HEK293 (cell line): Measurements from ENCODE around the gene FHIT.
"Not testable (repeated sequence)": the region's sequence is repeated elsewhere in the genome, so short reads cannot be mapped to it uniquely, and the experiment has no call there.

Source experiments
- CTCF ChIA-PET: fragments of 350-600 bp; formaldehyde crosslinking; extraction: SDS; loops from one replicate; lab custom pipeline; 2021; ENCODE audit warnings: antibody characterized with exemption; lab: Yijun Ruan, JAX
- POLR2A ChIA-PET: fragments of 300-600 bp; formaldehyde crosslinking; extraction: SDS; loops from one replicate; lab custom pipeline; 2020; ENCODE audit warnings: antibody characterized with exemption, inconsistent platforms; lab: Yijun Ruan, JAX
- H3K27ac ChIP-seq: fragments of 200-500 bp; sonication (Bioruptor generic); 2 replicates; pipeline ENCODE4 v1.5.1; 2014; ENCODE audit warnings: low read depth, low read length, control low read depth, inconsistent platforms; ENCODE audit errors: extremely low read depth
- H3K36me3 ChIP-seq, 2 experiments: fragments of 200-500 bp in 1 of 2; sonication (Bioruptor generic) in 1 of 2; 1 replicate in 1 of 2; 2 replicates in 1 of 2; pipeline ENCODE4 v1.5.1; 2014 to 2017; ENCODE audit warnings: inconsistent platforms in 2 of 2, low read length in 2 of 2; ENCODE audit not compliant: control insufficient read depth in 2 of 2, insufficient read depth in 1 of 2
- H3K4me1 ChIP-seq: fragments of 200-500 bp; sonication (Bioruptor generic); 2 replicates; pipeline ENCODE4 v1.5.1; 2014; ENCODE audit warnings: mild to moderate bottlenecking, low read length, inconsistent platforms; ENCODE audit not compliant: control insufficient read depth, insufficient read depth
- H3K4me3 ChIP-seq: 2 replicates; pipeline ENCODE4 v1.5.1; 2011; ENCODE audit warnings: low read depth, mild to moderate bottlenecking, control low read depth, low read length, moderate library complexity
- H3K9me3 ChIP-seq: fragments of 200-500 bp; sonication (Bioruptor generic); 2 replicates; pipeline ENCODE4 v1.5.1; 2014; ENCODE audit warnings: low read depth, low read length, inconsistent platforms; ENCODE audit not compliant: control insufficient read depth, insufficient read depth
- KLF8 ChIP-seq: fragments of 450-650 bp; formaldehyde crosslinking; IDR thresholded peaks from 2 replicates; pipeline ENCODE4 v1.5.1; 2016; ENCODE audit warnings: missing biosample characterization, missing genetic modification characterization
- REPIN1 ChIP-seq: fragments of 450-650 bp; formaldehyde crosslinking; IDR thresholded peaks from 2 replicates; pipeline ENCODE4 v1.5.1; 2017; ENCODE audit warnings: missing biosample characterization, missing genetic modification characterization, low read depth
- ZFP3 ChIP-seq: fragments of 450-650 bp; formaldehyde crosslinking; IDR thresholded peaks from 2 replicates; pipeline ENCODE4 v1.5.1; 2016; ENCODE audit warnings: low read depth, missing biosample characterization, missing genetic modification characterization
- ZNF112 ChIP-seq: fragments of 450-650 bp; formaldehyde crosslinking; IDR thresholded peaks from 2 replicates; pipeline ENCODE4 v1.5.0; 2017; ENCODE audit warnings: missing biosample characterization, missing genetic modification characterization
- ZNF24 ChIP-seq: fragments of 450-650 bp; formaldehyde crosslinking; IDR thresholded peaks from 2 replicates; pipeline ENCODE4 v1.5.1; 2016; ENCODE audit warnings: missing biosample characterization, missing genetic modification characterization
- ZNF311 ChIP-seq: fragments of 450-650 bp; formaldehyde crosslinking; IDR thresholded peaks from 2 replicates; pipeline ENCODE4 v1.5.1; 2017; ENCODE audit warnings: missing biosample characterization, missing genetic modification characterization, borderline replicate concordance
- ZNF404 ChIP-seq: fragments of 450-650 bp; formaldehyde crosslinking; IDR thresholded peaks from 2 replicates; pipeline ENCODE4 v1.5.1; 2017; ENCODE audit warnings: missing biosample characterization, missing genetic modification characterization
- ZNF544 ChIP-seq: fragments of 450-650 bp; formaldehyde crosslinking; IDR thresholded peaks from 2 replicates; pipeline ENCODE4 v1.5.0; 2017; ENCODE audit warnings: missing biosample characterization, missing genetic modification characterization
- ZNF654 ChIP-seq: fragments of 450-650 bp; formaldehyde crosslinking; IDR thresholded peaks from 2 replicates; pipeline ENCODE4 v1.5.1; 2016; ENCODE audit warnings: low read depth, missing biosample characterization, missing genetic modification characterization
- ZSCAN23 ChIP-seq: fragments of 450-650 bp; formaldehyde crosslinking; IDR thresholded peaks from 2 replicates; pipeline ENCODE4 v1.5.1; 2016; ENCODE audit warnings: missing biosample characterization, missing genetic modification characterization
- ZXDB ChIP-seq: fragments of 450-650 bp; formaldehyde crosslinking; IDR thresholded peaks from 2 replicates; pipeline ENCODE4 v1.5.1; 2016; ENCODE audit warnings: missing biosample characterization, missing genetic modification characterization
- TF ChIP-seq, protein P1 (sequence below): fragments of 450-650 bp; formaldehyde crosslinking; IDR thresholded peaks from 2 replicates; pipeline ENCODE4 v1.5.1; 2016; ENCODE audit warnings: missing biosample characterization, missing genetic modification characterization, borderline replicate concordance
- TF ChIP-seq, protein P2 (sequence below): fragments of 450-650 bp; formaldehyde crosslinking; IDR thresholded peaks from 2 replicates; pipeline ENCODE4 v1.5.1; 2016; ENCODE audit warnings: missing biosample characterization, missing genetic modification characterization, borderline replicate concordance
- TF ChIP-seq, protein P3 (sequence below): fragments of 450-650 bp; formaldehyde crosslinking; IDR thresholded peaks from 2 replicates; pipeline ENCODE4 v1.5.1; 2016; ENCODE audit warnings: missing biosample characterization, missing genetic modification characterization
- TF ChIP-seq, protein P4 (sequence below): fragments of 450-650 bp; formaldehyde crosslinking; IDR thresholded peaks from 2 replicates; pipeline ENCODE4; 2016; ENCODE audit warnings: missing biosample characterization, missing genetic modification characterization
- TF ChIP-seq, protein P5 (sequence below): fragments of 450-650 bp; IDR thresholded peaks from 2 replicates; pipeline ENCODE4 v1.5.1; 2018; ENCODE audit warnings: missing biosample characterization, missing genetic modification characterization
- TF ChIP-seq, protein P6 (sequence below): fragments of 450-650 bp; formaldehyde crosslinking; IDR thresholded peaks from 2 replicates; pipeline ENCODE4 v1.5.1; 2017; ENCODE audit warnings: missing biosample characterization, missing genetic modification characterization

The FHIT gene

DNA sequence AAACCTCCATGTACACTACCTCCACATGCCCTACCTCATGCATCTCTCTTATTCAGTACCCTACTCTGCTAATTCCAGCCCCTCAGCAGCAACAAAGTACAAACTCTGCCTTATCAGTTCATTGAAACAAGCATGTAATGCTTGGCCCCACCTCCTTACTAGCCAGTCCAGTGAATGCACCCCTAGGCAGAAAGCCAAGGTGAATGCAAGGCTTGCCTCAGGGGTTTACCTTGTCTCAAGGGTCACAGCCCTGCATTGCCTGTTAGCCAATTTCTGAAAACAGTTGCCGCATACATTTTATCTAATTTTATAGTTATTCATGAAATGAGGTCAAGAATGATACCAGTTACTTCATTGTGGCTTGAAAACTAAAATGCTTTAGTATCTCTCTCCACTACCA lies 576.4 kb downstream of the FHIT start (continued):
- TF ChIP-seq, protein P1, sequence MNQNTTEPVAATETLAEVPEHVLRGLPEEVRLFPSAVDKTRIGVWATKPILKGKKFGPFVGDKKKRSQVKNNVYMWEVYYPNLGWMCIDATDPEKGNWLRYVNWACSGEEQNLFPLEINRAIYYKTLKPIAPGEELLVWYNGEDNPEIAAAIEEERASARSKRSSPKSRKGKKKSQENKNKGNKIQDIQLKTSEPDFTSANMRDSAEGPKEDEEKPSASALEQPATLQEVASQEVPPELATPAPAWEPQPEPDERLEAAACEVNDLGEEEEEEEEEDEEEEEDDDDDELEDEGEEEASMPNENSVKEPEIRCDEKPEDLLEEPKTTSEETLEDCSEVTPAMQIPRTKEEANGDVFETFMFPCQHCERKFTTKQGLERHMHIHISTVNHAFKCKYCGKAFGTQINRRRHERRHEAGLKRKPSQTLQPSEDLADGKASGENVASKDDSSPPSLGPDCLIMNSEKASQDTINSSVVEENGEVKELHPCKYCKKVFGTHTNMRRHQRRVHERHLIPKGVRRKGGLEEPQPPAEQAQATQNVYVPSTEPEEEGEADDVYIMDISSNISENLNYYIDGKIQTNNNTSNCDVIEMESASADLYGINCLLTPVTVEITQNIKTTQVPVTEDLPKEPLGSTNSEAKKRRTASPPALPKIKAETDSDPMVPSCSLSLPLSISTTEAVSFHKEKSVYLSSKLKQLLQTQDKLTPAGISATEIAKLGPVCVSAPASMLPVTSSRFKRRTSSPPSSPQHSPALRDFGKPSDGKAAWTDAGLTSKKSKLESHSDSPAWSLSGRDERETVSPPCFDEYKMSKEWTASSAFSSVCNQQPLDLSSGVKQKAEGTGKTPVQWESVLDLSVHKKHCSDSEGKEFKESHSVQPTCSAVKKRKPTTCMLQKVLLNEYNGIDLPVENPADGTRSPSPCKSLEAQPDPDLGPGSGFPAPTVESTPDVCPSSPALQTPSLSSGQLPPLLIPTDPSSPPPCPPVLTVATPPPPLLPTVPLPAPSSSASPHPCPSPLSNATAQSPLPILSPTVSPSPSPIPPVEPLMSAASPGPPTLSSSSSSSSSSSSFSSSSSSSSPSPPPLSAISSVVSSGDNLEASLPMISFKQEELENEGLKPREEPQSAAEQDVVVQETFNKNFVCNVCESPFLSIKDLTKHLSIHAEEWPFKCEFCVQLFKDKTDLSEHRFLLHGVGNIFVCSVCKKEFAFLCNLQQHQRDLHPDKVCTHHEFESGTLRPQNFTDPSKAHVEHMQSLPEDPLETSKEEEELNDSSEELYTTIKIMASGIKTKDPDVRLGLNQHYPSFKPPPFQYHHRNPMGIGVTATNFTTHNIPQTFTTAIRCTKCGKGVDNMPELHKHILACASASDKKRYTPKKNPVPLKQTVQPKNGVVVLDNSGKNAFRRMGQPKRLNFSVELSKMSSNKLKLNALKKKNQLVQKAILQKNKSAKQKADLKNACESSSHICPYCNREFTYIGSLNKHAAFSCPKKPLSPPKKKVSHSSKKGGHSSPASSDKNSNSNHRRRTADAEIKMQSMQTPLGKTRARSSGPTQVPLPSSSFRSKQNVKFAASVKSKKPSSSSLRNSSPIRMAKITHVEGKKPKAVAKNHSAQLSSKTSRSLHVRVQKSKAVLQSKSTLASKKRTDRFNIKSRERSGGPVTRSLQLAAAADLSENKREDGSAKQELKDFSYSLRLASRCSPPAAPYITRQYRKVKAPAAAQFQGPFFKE (tag by site-specific recombination) = no peak
- TF ChIP-seq, protein P2, sequence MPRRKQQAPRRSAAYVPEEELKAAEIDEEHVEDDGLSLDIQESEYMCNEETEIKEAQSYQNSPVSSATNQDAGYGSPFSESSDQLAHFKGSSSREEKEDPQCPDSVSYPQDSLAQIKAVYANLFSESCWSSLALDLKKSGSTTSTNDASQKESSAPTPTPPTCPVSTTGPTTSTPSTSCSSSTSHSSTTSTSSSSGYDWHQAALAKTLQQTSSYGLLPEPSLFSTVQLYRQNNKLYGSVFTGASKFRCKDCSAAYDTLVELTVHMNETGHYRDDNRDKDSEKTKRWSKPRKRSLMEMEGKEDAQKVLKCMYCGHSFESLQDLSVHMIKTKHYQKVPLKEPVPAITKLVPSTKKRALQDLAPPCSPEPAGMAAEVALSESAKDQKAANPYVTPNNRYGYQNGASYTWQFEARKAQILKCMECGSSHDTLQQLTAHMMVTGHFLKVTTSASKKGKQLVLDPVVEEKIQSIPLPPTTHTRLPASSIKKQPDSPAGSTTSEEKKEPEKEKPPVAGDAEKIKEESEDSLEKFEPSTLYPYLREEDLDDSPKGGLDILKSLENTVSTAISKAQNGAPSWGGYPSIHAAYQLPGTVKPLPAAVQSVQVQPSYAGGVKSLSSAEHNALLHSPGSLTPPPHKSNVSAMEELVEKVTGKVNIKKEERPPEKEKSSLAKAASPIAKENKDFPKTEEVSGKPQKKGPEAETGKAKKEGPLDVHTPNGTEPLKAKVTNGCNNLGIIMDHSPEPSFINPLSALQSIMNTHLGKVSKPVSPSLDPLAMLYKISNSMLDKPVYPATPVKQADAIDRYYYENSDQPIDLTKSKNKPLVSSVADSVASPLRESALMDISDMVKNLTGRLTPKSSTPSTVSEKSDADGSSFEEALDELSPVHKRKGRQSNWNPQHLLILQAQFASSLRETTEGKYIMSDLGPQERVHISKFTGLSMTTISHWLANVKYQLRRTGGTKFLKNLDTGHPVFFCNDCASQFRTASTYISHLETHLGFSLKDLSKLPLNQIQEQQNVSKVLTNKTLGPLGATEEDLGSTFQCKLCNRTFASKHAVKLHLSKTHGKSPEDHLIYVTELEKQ (tag by site-specific recombination) = no peak
- TF ChIP-seq, protein P3, sequence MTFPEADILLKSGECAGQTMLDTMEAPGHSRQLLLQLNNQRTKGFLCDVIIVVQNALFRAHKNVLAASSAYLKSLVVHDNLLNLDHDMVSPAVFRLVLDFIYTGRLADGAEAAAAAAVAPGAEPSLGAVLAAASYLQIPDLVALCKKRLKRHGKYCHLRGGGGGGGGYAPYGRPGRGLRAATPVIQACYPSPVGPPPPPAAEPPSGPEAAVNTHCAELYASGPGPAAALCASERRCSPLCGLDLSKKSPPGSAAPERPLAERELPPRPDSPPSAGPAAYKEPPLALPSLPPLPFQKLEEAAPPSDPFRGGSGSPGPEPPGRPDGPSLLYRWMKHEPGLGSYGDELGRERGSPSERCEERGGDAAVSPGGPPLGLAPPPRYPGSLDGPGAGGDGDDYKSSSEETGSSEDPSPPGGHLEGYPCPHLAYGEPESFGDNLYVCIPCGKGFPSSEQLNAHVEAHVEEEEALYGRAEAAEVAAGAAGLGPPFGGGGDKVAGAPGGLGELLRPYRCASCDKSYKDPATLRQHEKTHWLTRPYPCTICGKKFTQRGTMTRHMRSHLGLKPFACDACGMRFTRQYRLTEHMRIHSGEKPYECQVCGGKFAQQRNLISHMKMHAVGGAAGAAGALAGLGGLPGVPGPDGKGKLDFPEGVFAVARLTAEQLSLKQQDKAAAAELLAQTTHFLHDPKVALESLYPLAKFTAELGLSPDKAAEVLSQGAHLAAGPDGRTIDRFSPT (tag by site-specific recombination) = no peak
- TF ChIP-seq REPIN1 (no peak), ZNF654 (no peak), KLF8 (tag by site-specific recombination) (no peak), ZNF544 (no peak)
- TF ChIP-seq, protein P4, sequence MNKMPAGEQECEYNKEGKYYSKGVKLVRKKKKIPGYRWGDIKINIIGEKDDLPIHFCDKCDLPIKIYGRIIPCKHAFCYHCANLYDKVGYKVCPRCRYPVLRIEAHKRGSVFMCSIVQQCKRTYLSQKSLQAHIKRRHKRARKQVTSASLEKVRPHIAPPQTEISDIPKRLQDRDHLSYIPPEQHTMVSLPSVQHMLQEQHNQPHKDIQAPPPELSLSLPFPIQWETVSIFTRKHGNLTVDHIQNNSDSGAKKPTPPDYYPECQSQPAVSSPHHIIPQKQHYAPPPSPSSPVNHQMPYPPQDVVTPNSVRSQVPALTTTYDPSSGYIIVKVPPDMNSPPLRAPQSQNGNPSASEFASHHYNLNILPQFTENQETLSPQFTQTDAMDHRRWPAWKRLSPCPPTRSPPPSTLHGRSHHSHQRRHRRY (tag by site-specific recombination) = no peak
- TF ChIP-seq, all 188 proteins: peak for 0

DNA sequence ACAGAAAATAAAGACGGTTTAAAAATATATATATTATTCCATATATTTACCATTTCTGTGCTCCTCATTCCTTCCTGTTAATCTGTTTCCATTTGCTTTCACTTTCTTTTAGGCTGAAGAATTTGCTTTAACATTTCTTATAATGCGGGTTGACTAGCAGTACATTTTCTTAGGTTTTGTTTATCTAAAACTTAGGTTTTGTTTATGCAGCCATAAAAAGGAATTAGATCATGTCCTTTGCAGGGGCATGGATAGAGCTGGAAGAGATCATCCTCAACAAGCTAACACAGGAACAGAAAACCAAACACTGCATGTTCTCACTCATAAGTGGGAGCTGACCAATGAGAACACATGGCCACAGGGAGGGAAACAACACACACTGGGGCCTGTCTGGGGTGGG lies 578.1 kb downstream of the FHIT start:
- CTCF ChIA-PET = no interaction called here
- Histone ChIP-seq H3K27ac (no peak overlapping the region), H3K36me3 (no peaks in the 10 kb centered on the region)
- TF ChIP-seq ZNF24 (tag by site-specific recombination) = no peak
- TF ChIP-seq ZNF544 = 0 out of 2 replicates have a peak, but pooled peaks have one; percentile 57
- TF ChIP-seq ZXDB = 0 out of 2 replicates have a peak, but pooled peaks have one; percentile 32
- peak; percentile 74 for TF ChIP-seq ZNF112
- TF ChIP-seq, protein P5, sequence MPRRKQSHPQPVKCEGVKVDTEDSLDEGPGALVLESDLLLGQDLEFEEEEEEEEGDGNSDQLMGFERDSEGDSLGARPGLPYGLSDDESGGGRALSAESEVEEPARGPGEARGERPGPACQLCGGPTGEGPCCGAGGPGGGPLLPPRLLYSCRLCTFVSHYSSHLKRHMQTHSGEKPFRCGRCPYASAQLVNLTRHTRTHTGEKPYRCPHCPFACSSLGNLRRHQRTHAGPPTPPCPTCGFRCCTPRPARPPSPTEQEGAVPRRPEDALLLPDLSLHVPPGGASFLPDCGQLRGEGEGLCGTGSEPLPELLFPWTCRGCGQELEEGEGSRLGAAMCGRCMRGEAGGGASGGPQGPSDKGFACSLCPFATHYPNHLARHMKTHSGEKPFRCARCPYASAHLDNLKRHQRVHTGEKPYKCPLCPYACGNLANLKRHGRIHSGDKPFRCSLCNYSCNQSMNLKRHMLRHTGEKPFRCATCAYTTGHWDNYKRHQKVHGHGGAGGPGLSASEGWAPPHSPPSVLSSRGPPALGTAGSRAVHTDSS (tag by site-specific recombination) = no peak
- no peak for TF ChIP-seq ZFP3 (tag by site-specific recombination)
- TF ChIP-seq, protein P6, sequence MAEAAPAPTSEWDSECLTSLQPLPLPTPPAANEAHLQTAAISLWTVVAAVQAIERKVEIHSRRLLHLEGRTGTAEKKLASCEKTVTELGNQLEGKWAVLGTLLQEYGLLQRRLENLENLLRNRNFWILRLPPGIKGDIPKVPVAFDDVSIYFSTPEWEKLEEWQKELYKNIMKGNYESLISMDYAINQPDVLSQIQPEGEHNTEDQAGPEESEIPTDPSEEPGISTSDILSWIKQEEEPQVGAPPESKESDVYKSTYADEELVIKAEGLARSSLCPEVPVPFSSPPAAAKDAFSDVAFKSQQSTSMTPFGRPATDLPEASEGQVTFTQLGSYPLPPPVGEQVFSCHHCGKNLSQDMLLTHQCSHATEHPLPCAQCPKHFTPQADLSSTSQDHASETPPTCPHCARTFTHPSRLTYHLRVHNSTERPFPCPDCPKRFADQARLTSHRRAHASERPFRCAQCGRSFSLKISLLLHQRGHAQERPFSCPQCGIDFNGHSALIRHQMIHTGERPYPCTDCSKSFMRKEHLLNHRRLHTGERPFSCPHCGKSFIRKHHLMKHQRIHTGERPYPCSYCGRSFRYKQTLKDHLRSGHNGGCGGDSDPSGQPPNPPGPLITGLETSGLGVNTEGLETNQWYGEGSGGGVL (tag by site-specific recombination) = peak; percentile 53
- TF ChIP-seq ZNF404 (tag by site-specific recombination) = peak; percentile 60; the same call in 1 of the 2 replicates
- peak; percentile 97 for TF ChIP-seq ZNF311 (tag by site-specific recombination)
- TF ChIP-seq ZSCAN23 = no peak
- TF ChIP-seq, all 188 proteins: peak for 6
- POLR2A ChIA-PET = no interaction called here
- Histone ChIP-seq H3K4me3 (no peak overlapping the region), H3K4me1 (no peaks in the 10 kb centered on the region), H3K9me3 (no peaks in the 10 kb centered on the region)

DNA sequence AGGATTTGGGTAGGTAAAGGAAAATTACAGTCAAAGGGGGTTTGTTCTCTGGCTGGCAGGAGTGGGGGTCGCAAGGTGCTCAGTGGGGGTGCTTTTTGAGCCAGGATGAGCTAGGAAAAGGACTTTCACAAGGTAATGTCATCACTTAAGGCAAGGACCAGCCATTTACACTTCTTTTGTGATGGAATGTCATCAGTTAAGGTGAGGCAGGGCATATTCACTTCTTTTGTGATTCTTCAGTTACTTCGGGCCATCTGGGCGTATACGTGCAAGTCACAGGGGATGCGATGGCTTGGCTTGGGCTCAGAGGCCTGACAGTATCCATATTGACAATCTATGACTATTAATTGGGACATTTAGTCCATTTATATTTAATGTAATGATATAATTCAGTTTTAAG lies 578.9 kb downstream of the FHIT start:
- POLR2A ChIA-PET, CTCF ChIA-PET, H3K27ac ChIP-seq, H3K9me3 ChIP-seq, H3K4me3 ChIP-seq, H3K36me3 ChIP-seq, H3K4me1 ChIP-seq: not testable (repeated sequence)
